HCT116 (cell line): ENCODE results near the gene GPR150.

ENCODE experiments used
- CTCF ChIP-seq, 3 experiments: fragments of 200-600 bp in 1 of 3; sonication (generic) in 1 of 3; IDR thresholded peaks in 2 of 3; conservative IDR thresholded peaks in 1 of 3; 2 replicates each; pipeline ENCODE4 v1.5.1; 2012 to 2017; ENCODE audit warnings: low read depth in 2 of 3, low read length in 2 of 3, antibody characterized with exemption in 1 of 3, borderline replicate concordance in 1 of 3, control low read depth in 1 of 3, mild to moderate bottlenecking in 1 of 3, mixed read lengths in 1 of 3, mixed run types in 1 of 3, moderate library complexity in 1 of 3; ENCODE audit not compliant: insufficient read depth in 1 of 3
- EZH2 ChIP-seq: fragments of 200-600 bp; sonication (generic); IDR thresholded peaks from 2 replicates; pipeline ENCODE4 v1.6.1; 2017; ENCODE audit warnings: antibody characterized with exemption, mixed run types
- EZH2phosphoT487 ChIP-seq: fragments of 200-600 bp; IDR thresholded peaks from 2 replicates; pipeline ENCODE4 v1.6.1; 2018; ENCODE audit warnings: antibody characterized with exemption, borderline replicate concordance
- POLR2A ChIP-seq: IDR thresholded peaks from 2 replicates; pipeline ENCODE4 v1.7.0; 2011; ENCODE audit warnings: borderline replicate concordance; ENCODE audit not compliant: insufficient read depth, insufficient read length; ENCODE audit errors: extremely low read depth
- POLR2AphosphoS5 ChIP-seq: IDR thresholded peaks from 2 replicates; pipeline ENCODE4 v1.6.1; 2011; ENCODE audit warnings: mild to moderate bottlenecking, low read depth, low read length, moderate library complexity
- REST ChIP-seq: IDR thresholded peaks from 2 replicates; pipeline ENCODE4 v1.6.1; 2012; ENCODE audit warnings: low read depth
- SIN3A ChIP-seq: IDR thresholded peaks from 2 replicates; pipeline ENCODE4 v1.6.1; 2012; ENCODE audit warnings: low read depth
- YY1 ChIP-seq: IDR thresholded peaks from 2 replicates; pipeline ENCODE4 v1.6.1; 2011; ENCODE audit warnings: low read length, low read depth, moderate library complexity, mild to moderate bottlenecking; ENCODE audit not compliant: insufficient replicate concordance; ENCODE audit errors: extremely low read depth
- ZFX ChIP-seq: fragments of 450-650 bp; IDR thresholded peaks from 2 replicates; pipeline ENCODE4 v1.6.1; 2017

- no peak for TF ChIP-seq SIN3A
- TF ChIP-seq CTCF (IDR thresholded peaks at IDR 0.05 in 2 of 3, conservative IDR thresholded peaks at IDR 0.05 in 1 of 3; ENCODE audit: borderline replicate concordance in 1 of 3, insufficient read depth in 1 of 3, low read depth in 2 of 3, low read length in 2 of 3), result no peak
- TF ChIP-seq POLR2A, result no peak
- no peak for TF ChIP-seq EZH2phosphoT487
- TF ChIP-seq ZFX, result no peak
- no peak for TF ChIP-seq POLR2AphosphoS5
- TF ChIP-seq EZH2, result no peak
- TF ChIP-seq REST, result no peak
- no peak for TF ChIP-seq YY1
Observed at GRCh38 chr5:95600557-95600956, 19.3 kb upstream of the GPR150 start.
